ENCODE results near the gene NAV3. TPM values are rescaled to one million over a fixed set of nuclear protein-coding genes. Genes with fewer than 3 reads are reported as not detected.

The NAV3 gene
- total RNA-seq, 2 experiments from 2014 or later: not detected

DNA sequence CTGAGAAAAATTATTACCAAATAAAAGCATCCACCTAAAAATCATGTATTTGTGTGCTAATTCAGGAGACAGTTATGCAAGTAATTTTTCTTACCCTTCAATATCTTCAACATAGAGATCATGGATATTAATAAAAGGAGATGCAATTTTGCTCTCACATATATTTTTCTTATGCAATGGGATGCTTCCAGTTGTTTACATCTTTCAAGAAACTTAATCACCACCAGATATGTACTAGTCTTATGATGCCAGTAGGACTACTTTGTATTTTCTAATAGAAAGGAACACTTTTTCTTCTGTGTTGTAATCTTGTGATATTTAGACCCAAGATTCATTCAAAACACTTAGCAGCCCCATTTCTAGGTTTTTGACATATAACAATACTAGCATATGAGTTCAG lies 107.6 kb downstream of the NAV3 start:
- DNase-seq (no peak), ATAC-seq (ENCODE audit: poor library complexity) (no peak)
- H3K36me3 Mint-ChIP-seq (ENCODE audit: low read depth): no peaks in the 10 kb centered on the region
- H3K4me1 ChIP-seq (ENCODE audit: insufficient read depth, low read length): no peaks in the 10 kb centered on the region
- H3K9me3 ChIP-seq (ENCODE audit: control insufficient read depth in 1 of 2, insufficient read depth in 1 of 2, low read length in 2 of 2): peaks cover 0 to 3% of the 10 kb centered on the region in 2 experiments
- no peaks in the 10 kb centered on the region for H3K9me3 Mint-ChIP-seq
- ChIA-PET POLR2A (no interaction called here), CTCF (no interaction called here)
- H3K4me3 ChIP-seq (ENCODE audit: low read length): no peak overlapping the region
- TF ChIP-seq, protein P1, sequence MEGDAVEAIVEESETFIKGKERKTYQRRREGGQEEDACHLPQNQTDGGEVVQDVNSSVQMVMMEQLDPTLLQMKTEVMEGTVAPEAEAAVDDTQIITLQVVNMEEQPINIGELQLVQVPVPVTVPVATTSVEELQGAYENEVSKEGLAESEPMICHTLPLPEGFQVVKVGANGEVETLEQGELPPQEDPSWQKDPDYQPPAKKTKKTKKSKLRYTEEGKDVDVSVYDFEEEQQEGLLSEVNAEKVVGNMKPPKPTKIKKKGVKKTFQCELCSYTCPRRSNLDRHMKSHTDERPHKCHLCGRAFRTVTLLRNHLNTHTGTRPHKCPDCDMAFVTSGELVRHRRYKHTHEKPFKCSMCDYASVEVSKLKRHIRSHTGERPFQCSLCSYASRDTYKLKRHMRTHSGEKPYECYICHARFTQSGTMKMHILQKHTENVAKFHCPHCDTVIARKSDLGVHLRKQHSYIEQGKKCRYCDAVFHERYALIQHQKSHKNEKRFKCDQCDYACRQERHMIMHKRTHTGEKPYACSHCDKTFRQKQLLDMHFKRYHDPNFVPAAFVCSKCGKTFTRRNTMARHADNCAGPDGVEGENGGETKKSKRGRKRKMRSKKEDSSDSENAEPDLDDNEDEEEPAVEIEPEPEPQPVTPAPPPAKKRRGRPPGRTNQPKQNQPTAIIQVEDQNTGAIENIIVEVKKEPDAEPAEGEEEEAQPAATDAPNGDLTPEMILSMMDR (IDR thresholded peaks at IDR 0.05): no peak
- intact Hi-C loops (cut with DNase I, micrococcal nuclease): no loop called here
- H3K36me3 ChIP-seq (ENCODE audit: insufficient read depth, low read length): no peaks in the 10 kb centered on the region
- H3K27me3 Mint-ChIP-seq: no peaks in the 10 kb centered on the region
- no peak overlapping the region for H3K4me3 Mint-ChIP-seq
- H3K27ac Mint-ChIP-seq: no peak overlapping the region
- H3K27ac ChIP-seq (ENCODE audit: low read depth in 1 of 2, low read length in 2 of 2): no peak overlapping the region
- H3K27me3 ChIP-seq (ENCODE audit: control insufficient read depth in 1 of 2, insufficient read depth in 2 of 2, low read length in 2 of 2): no peaks in the 10 kb centered on the region
- H3K4me1 Mint-ChIP-seq (ENCODE audit: low read depth): no peaks in the 10 kb centered on the region

DNA sequence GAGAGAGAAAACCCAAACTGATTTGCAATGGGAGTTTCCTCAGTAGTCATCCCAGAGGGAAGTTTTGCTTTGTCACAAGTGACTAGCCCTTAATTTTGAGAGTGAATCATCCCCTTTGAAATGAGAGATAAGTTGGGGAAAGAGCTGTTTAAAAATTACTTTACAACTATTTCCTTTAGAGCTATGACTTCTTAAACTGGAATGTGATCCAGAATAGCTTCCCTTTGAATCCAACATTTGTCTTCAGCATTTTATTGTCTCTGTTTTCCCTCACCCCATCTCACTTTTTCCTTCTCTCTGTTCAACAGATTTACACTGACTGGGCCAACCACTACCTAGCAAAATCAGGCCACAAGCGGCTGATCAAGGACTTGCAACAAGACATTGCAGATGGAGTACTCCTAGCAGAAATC lies 109.3 kb downstream of the NAV3 start:
- H3K27ac ChIP-seq (ENCODE audit: low read depth in 1 of 2, low read length in 2 of 2): no peak overlapping the region
- H3K36me3 ChIP-seq (ENCODE audit: insufficient read depth, low read length): no peaks in the 10 kb centered on the region
- no peaks in the 10 kb centered on the region for H3K27me3 ChIP-seq (ENCODE audit: control insufficient read depth in 1 of 2, insufficient read depth in 2 of 2, low read length in 2 of 2)
- no peak overlapping the region for H3K4me3 ChIP-seq (ENCODE audit: low read length)
- ChIA-PET CTCF (no interaction called here), POLR2A (no interaction called here)
- Mint-ChIP-seq H3K27ac (no peak overlapping the region), H3K4me1 (ENCODE audit: low read depth) (no peaks in the 10 kb centered on the region), H3K36me3 (ENCODE audit: low read depth) (no peaks in the 10 kb centered on the region), H3K4me3 (no peak overlapping the region), H3K9me3 (no peaks in the 10 kb centered on the region), H3K27me3 (no peaks in the 10 kb centered on the region)
- ATAC-seq (ENCODE audit: poor library complexity) (no peak), DNase-seq (no peak)
- peaks cover 0 to 3% of the 10 kb centered on the region in 2 experiments for H3K9me3 ChIP-seq (ENCODE audit: control insufficient read depth in 1 of 2, insufficient read depth in 1 of 2, low read length in 2 of 2)
- TF ChIP-seq, protein P1 (IDR thresholded peaks at IDR 0.05): no peak
- H3K4me1 ChIP-seq (ENCODE audit: insufficient read depth, low read length): no peaks in the 10 kb centered on the region
- intact Hi-C loops (cut with DNase I, micrococcal nuclease): no loop called here

DNA sequence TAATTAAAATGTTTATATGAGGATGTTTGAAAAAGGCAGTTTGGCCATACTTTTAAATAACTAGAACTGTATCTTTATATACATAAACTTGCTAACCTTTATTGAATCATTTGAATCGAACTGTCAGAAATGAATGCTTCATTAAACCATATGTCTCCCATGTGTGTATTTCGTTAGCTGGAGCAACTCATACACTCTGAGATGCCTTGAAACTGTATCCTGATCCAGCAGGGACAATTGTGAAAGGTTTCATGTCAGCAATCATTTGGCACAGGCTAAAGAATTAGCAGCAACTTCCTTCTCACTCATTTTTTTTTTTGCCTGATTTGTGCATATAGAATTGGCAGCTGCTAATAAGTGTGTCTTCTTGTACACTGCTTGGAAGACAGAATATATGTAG lies 109.9 kb downstream of the NAV3 start:
- no peaks in the 10 kb centered on the region for H3K36me3 ChIP-seq (ENCODE audit: insufficient read depth, low read length)
- peaks cover 0 to 3% of the 10 kb centered on the region in 2 experiments for H3K9me3 ChIP-seq (ENCODE audit: control insufficient read depth in 1 of 2, insufficient read depth in 1 of 2, low read length in 2 of 2)
- Mint-ChIP-seq H3K4me1 (ENCODE audit: low read depth) (no peaks in the 10 kb centered on the region), H3K27ac (no peak overlapping the region), H3K9me3 (no peaks in the 10 kb centered on the region), H3K27me3 (no peaks in the 10 kb centered on the region), H3K4me3 (no peak overlapping the region), H3K36me3 (ENCODE audit: low read depth) (no peaks in the 10 kb centered on the region)
- DNase-seq (no peak), ATAC-seq (ENCODE audit: poor library complexity) (no peak)
- POLR2A ChIA-PET: no interaction called here
- no peak overlapping the region for H3K27ac ChIP-seq (ENCODE audit: low read depth in 1 of 2, low read length in 2 of 2)
- TF ChIP-seq, protein P1 (IDR thresholded peaks at IDR 0.05): no peak
- no peak overlapping the region for H3K4me3 ChIP-seq (ENCODE audit: low read length)
- H3K27me3 ChIP-seq (ENCODE audit: control insufficient read depth in 1 of 2, insufficient read depth in 2 of 2, low read length in 2 of 2): no peaks in the 10 kb centered on the region
- H3K4me1 ChIP-seq (ENCODE audit: insufficient read depth, low read length): no peaks in the 10 kb centered on the region
- intact Hi-C loops (cut with DNase I, micrococcal nuclease): no loop called here
- CTCF ChIA-PET: no interaction called here
